ENCODE results near the gene FEZ2.

Gene FEZ2

DNA sequence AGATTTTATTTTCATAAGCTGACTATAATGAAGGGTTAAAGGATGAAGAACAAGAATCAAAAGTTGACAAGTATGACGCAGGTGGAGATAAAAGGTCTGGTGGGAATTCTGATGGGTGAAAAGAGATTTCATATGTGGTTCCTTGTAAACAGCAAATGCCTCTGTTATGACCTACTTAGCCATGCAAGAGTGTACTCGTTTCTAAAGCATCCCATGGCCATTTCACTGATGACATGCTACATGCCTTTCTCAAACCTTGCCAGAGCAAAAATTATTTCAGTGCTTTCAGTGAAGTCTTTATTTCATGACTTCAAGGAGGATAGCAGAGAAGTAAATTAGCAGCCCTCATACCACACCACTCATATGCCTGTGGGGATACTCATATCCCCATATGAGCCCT, 71.7 kb downstream of the FEZ2 start:
- TF ChIP-seq ZBTB7A (IDR thresholded peaks at IDR 0.05; ENCODE audit: low read depth) (no peak), TCF12 (IDR thresholded peaks at IDR 0.05; ENCODE audit: low read depth) (no peak), EP300 (IDR thresholded peaks at IDR 0.05; ENCODE audit: borderline replicate concordance) (no peak), CREB1 (IDR thresholded peaks at IDR 0.05; ENCODE audit: low read depth) (no peak), TEAD4 (IDR thresholded peaks at IDR 0.05) (no peak), EGR1 (IDR thresholded peaks at IDR 0.05) (no peak), FOXM1 (IDR thresholded peaks at IDR 0.05; ENCODE audit: borderline replicate concordance, low read depth) (no peak), USF1 (IDR thresholded peaks at IDR 0.05) (no peak), RAD21 (IDR thresholded peaks at IDR 0.05; ENCODE audit: low read depth) (no peak), CEBPB (IDR thresholded peaks at IDR 0.05) (no peak), MAX (IDR thresholded peaks at IDR 0.05) (no peak), TAF1 (IDR thresholded peaks at IDR 0.05; ENCODE audit: low read depth) (no peak), NFIC (IDR thresholded peaks at IDR 0.05) (no peak)
- TF ChIP-seq, protein P1, sequence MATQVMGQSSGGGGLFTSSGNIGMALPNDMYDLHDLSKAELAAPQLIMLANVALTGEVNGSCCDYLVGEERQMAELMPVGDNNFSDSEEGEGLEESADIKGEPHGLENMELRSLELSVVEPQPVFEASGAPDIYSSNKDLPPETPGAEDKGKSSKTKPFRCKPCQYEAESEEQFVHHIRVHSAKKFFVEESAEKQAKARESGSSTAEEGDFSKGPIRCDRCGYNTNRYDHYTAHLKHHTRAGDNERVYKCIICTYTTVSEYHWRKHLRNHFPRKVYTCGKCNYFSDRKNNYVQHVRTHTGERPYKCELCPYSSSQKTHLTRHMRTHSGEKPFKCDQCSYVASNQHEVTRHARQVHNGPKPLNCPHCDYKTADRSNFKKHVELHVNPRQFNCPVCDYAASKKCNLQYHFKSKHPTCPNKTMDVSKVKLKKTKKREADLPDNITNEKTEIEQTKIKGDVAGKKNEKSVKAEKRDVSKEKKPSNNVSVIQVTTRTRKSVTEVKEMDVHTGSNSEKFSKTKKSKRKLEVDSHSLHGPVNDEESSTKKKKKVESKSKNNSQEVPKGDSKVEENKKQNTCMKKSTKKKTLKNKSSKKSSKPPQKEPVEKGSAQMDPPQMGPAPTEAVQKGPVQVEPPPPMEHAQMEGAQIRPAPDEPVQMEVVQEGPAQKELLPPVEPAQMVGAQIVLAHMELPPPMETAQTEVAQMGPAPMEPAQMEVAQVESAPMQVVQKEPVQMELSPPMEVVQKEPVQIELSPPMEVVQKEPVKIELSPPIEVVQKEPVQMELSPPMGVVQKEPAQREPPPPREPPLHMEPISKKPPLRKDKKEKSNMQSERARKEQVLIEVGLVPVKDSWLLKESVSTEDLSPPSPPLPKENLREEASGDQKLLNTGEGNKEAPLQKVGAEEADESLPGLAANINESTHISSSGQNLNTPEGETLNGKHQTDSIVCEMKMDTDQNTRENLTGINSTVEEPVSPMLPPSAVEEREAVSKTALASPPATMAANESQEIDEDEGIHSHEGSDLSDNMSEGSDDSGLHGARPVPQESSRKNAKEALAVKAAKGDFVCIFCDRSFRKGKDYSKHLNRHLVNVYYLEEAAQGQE (IDR thresholded peaks at IDR 0.05; ENCODE audit: low read depth): no peak

DNA sequence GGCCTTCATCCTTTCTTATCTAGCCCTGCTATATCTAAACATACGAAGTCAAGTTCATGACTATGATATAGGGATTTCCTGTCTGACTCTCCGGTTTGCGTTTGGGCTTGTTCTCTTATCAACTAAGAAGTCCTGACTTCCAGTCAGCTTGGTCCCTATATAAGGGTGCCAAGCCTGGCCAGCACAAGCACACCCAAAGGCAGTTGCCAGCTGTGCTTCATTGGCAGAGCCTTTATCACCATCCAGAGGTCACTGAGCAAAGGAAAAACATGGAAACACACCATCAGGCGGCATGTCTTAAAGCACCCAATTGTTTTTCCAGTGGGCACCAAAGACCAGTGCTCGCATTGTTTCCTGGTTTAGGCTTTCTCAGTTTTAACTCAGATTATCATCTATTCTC, 72.7 kb downstream of the FEZ2 start:
- TF ChIP-seq ZBTB7A (IDR thresholded peaks at IDR 0.05; ENCODE audit: low read depth) (no peak), TCF12 (IDR thresholded peaks at IDR 0.05; ENCODE audit: low read depth) (no peak), YY1 (IDR thresholded peaks at IDR 0.05; ENCODE audit: low read depth) (no peak), FOXM1 (IDR thresholded peaks at IDR 0.05; ENCODE audit: borderline replicate concordance, low read depth) (no peak), NFIC (IDR thresholded peaks at IDR 0.05) (no peak), USF1 (IDR thresholded peaks at IDR 0.05) (no peak), CREB1 (IDR thresholded peaks at IDR 0.05; ENCODE audit: low read depth) (no peak)

DNA sequence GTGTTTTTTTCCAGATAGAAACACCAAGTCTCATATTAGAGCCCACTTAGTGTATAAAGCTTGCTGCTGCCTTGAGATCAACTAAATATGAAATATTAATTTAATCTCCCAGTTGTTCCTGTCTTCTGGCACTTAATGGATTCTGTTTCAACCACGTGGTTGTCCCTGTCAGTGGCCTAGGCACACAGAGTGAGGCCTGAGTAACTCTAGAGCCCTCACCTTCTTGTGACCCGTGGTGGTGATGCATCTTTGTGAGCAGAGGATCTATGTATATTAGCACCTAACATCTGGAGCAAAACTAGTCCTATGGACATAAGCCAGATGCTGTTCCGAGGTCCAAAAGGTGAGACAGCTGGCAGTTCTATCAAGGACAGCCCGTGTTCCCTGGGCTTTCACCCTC, 74.8 kb downstream of the FEZ2 start:
- TF ChIP-seq FOXM1 (IDR thresholded peaks at IDR 0.05; ENCODE audit: borderline replicate concordance, low read depth) (no peak), EGR1 (IDR thresholded peaks at IDR 0.05) (no peak), TAF1 (IDR thresholded peaks at IDR 0.05; ENCODE audit: low read depth) (no peak), RAD21 (IDR thresholded peaks at IDR 0.05; ENCODE audit: low read depth) (no peak), USF1 (IDR thresholded peaks at IDR 0.05) (no peak)
- TF ChIP-seq, protein P1 (IDR thresholded peaks at IDR 0.05; ENCODE audit: low read depth): no peak

DNA sequence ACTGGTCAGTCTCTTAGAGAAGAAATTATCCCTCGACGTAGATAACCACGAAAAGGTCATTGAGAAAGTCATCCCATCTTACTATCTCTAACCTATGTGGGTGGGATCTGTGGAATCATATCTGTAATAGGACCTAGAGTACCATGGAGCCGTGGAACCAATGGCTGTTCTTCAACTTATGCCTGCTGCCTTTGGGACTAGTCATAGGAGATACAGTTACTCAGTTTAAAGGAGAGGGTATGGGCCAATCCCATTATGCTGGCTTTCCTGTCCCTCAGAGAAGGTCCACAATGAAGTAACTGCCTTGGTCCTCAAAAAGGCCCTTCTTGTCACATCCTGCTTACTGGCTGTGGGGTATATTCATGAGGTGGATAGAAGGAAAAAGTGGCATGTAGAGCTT, 77.5 kb downstream of the FEZ2 start:
- no peak for TF ChIP-seq ZBTB7A (IDR thresholded peaks at IDR 0.05; ENCODE audit: low read depth)
- no peak for TF ChIP-seq EP300 (IDR thresholded peaks at IDR 0.05; ENCODE audit: borderline replicate concordance)
- no peak for TF ChIP-seq CREB1 (IDR thresholded peaks at IDR 0.05; ENCODE audit: low read depth)
- TF ChIP-seq TCF12 (IDR thresholded peaks at IDR 0.05; ENCODE audit: low read depth): no peak

DNA sequence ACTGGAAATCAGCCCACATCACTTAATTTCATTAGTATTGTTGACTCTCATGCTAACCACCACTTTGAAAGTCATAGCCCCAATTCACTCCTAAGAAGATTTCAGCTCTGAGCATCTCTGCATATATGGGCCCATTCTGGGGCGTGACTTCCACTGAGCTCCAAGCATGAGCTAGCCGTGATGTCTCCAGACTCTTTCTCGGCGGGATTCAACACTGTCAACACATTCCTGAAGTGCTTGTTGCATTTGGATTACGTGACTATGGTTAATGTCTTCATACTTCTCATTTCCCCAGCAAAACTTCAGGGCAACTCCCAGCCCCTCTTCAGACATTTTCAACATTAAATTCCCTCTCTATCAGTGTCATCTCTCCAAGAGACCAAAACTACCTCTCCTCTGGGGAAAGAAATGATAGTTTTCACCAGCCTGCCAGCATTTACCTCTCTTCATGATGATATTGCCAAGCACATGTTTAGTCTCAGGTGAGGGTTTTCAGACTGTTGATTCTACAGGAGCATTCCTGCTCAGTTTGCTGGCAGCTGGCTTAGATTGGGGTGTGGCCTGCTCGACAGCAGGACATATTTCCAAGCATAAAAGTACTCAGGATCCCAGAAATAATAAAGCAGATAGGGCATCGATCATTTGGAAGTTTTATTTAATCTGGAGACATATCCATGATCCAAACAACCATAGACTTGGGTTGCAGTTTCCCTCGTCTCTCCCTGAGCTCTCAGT, 81.7 kb downstream of the FEZ2 start:
- TF ChIP-seq TAF1 (IDR thresholded peaks at IDR 0.05; ENCODE audit: low read depth): no peak
- TF ChIP-seq EGR1 (IDR thresholded peaks at IDR 0.05): no peak
- TF ChIP-seq YY1 (IDR thresholded peaks at IDR 0.05; ENCODE audit: low read depth): no peak
- TF ChIP-seq USF1 (IDR thresholded peaks at IDR 0.05): no peak
- no peak for TF ChIP-seq FOXM1 (IDR thresholded peaks at IDR 0.05; ENCODE audit: borderline replicate concordance, low read depth)
- TF ChIP-seq TCF12 (IDR thresholded peaks at IDR 0.05; ENCODE audit: low read depth): no peak
- TF ChIP-seq, protein P1 (IDR thresholded peaks at IDR 0.05; ENCODE audit: low read depth): no peak
- TF ChIP-seq NFIC (IDR thresholded peaks at IDR 0.05): no peak
